ENCODE data around the gene NDUFB4.
"Not testable (repeated sequence)": the region's sequence is repeated elsewhere in the genome, so short reads cannot be mapped to it uniquely, and the experiment has no call there.

Gene NDUFB4

GRCh38 chr3:120636795-120637401 lies 40.8 kb downstream of the NDUFB4 start:
- no peak for DNase-seq (ENCODE audit: low spot score)
- no peak for TF ChIP-seq CTCF (IDR thresholded peaks at IDR 0.05; ENCODE audit: extremely low read depth, insufficient read depth, missing control alignments)
- in situ Hi-C loops (cut with MboI; ENCODE audit: low pct_unique_long_range_greater_than_20kb, low sequenced_read_pairs, unreplicated experiment), result no loop called here

GRCh38 chr3:120637851-120638559 lies 41.9 kb downstream of the NDUFB4 start:
- in situ Hi-C loops (cut with MboI; ENCODE audit: low pct_unique_long_range_greater_than_20kb, low sequenced_read_pairs, unreplicated experiment), result no loop called here

GRCh38 chr3:120638820-120639219 lies 42.7 kb downstream of the NDUFB4 start:
- in situ Hi-C loops (cut with MboI; ENCODE audit: low pct_unique_long_range_greater_than_20kb, low sequenced_read_pairs, unreplicated experiment); DNase-seq (ENCODE audit: low spot score): not testable (repeated sequence)

More at GRCh38 chr3:120637851-120638559, 41.9 kb downstream of the NDUFB4 start:
- no peak for TF ChIP-seq CTCF (IDR thresholded peaks at IDR 0.05; ENCODE audit: extremely low read depth, insufficient read depth, missing control alignments)
- no peak for DNase-seq (ENCODE audit: low spot score)

GRCh38 chr3:120640231-120640630 lies 44.1 kb downstream of the NDUFB4 start:
- no peak for DNase-seq (ENCODE audit: low spot score)
- TF ChIP-seq CTCF (IDR thresholded peaks at IDR 0.05; ENCODE audit: extremely low read depth, insufficient read depth, missing control alignments), result no peak
- in situ Hi-C loops (cut with MboI; ENCODE audit: low pct_unique_long_range_greater_than_20kb, low sequenced_read_pairs, unreplicated experiment), result no loop called here

GRCh38 chr3:120641696-120642246 lies 45.6 kb downstream of the NDUFB4 start:
- no peak for DNase-seq (ENCODE audit: low spot score)
- TF ChIP-seq CTCF (IDR thresholded peaks at IDR 0.05; ENCODE audit: extremely low read depth, insufficient read depth, missing control alignments), result no peak
- in situ Hi-C loops (cut with MboI; ENCODE audit: low pct_unique_long_range_greater_than_20kb, low sequenced_read_pairs, unreplicated experiment), result no loop called here

GRCh38 chr3:120642368-120642948 lies 46.3 kb downstream of the NDUFB4 start:
- DNase-seq (ENCODE audit: low spot score), result no peak
- TF ChIP-seq CTCF (IDR thresholded peaks at IDR 0.05; ENCODE audit: extremely low read depth, insufficient read depth, missing control alignments), result no peak
- in situ Hi-C loops (cut with MboI; ENCODE audit: low pct_unique_long_range_greater_than_20kb, low sequenced_read_pairs, unreplicated experiment), result no loop called here

All from GM13977 (cell line).